22Rv1 (cell line): ENCODE measurements around the gene PRPH.
"Not testable (repeated sequence)": the region's sequence is repeated elsewhere in the genome, so short reads cannot be mapped to it uniquely, and the experiment has no call there.

Source experiments
- CTCF ChIP-seq: fragments of 450-650 bp; IDR thresholded peaks from 2 replicates; pipeline ENCODE4 v1.5.1; 2017; ENCODE audit warnings: mild to moderate bottlenecking
- ZFX ChIP-seq: fragments of 450-650 bp; IDR thresholded peaks from 2 replicates; pipeline ENCODE4 v1.6.1; 2017; ENCODE audit warnings: antibody characterized with exemption, borderline replicate concordance

GRCh38 chr12:49257508-49258184 lies 37.3 kb upstream of the PRPH start:
- not testable (repeated sequence) for TF ChIP-seq CTCF, ZFX
